Medulla oblongata (tissue), 1 donor: ENCODE measurements around the gene KAT2A.

Experiments used
- DNase-seq: peaks from one replicate; pipeline ENCODE4 v3.0.0-alpha.2; 2015; ENCODE audit errors: extremely low spot score

The KAT2A gene

DNA sequence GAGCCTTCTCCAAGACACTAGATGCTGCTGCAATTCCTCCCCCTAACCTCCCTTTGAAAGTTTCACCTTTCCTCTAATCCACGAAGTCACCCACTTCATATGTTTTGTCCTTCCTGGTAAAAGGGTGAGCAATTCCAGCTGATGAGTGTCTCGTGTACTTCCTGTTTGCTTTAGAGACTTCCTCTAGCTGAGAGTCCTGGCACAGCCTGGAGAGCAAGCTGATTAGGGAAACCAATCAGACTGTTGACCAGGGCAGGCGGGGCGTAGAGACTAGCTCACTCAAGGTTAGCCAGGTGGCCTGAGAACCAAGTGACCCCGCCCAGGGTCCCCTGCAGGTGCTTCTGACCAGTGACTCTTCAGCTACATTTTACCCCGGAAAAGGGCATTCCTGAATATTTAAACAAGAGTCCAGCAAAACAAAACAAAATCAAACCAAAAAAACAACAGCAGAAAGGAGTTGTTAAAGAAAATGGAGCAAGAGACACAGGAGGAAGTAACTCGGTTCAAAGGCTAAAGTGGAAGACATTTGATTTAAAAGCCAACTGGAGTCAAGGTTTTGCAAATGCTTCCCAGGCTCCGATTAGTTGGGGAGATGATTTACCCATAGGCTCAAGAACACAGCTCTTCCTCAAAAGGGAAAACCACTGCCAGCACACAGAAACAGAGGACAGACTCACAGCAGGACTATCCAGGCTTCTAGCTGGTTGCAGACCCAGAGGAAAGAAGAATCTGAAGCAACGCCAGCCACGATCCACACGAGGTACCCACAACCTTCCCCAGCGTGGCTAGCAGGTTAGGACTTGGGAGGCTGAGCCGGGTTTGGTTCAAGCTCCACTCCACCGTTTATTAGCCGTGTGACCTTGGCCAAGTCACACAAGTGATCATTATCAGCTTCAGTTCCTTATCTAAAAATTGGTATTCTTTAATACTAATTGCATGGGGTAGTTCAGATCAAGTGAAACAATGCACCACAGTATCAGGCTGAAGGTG lies 14.8 kb upstream of the KAT2A start:
- DNase-seq = peak; percentile 64

DNA sequence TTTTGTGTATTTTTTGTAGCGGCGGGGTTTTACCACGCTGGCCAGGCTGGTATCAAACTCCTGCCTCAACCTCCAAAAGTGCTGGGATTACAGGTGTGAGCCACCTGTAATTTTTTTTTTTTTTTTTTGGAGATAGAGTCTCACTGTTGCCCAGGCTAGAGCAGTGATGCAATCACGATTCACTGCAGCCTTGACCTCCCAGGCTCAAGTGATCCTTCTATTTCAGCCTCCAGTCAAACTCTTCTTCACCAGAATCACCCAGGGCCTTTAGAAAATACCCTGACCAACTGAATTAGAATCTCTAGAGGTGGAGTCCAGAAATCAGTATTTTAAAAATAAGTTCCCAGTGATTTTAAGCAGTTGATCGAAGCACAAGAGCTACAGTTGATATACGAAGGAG lies 14.0 kb upstream of the KAT2A start:
- DNase-seq = no peak

DNA sequence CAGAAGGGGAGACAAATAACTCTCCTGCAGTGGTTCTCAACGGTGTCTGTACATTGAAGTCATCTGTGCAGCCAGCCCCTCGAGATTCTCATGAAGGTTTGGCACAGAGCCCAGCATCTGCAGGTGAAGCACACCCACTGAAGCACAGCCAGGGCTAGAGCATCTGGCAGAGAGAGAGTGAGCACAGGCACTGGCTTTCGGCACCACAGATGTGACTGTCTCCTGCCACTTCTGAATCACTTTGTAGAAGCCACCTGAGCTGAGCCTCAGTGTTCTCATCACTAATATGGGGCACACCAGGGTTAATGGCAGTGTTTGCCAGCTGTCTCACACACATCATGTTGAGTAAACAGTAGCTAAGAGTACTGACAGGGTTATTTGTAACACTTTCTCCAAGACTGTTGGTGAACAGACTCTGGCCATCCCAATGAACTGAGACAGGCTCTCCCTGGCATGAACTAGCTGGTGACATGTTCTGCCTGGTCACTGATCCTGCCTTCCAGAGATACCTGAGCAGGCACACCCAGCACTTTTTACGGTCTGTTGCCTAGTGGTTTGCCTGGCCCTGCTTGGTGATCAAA lies 12.4 kb upstream of the KAT2A start:
- DNase-seq = no peak

DNA sequence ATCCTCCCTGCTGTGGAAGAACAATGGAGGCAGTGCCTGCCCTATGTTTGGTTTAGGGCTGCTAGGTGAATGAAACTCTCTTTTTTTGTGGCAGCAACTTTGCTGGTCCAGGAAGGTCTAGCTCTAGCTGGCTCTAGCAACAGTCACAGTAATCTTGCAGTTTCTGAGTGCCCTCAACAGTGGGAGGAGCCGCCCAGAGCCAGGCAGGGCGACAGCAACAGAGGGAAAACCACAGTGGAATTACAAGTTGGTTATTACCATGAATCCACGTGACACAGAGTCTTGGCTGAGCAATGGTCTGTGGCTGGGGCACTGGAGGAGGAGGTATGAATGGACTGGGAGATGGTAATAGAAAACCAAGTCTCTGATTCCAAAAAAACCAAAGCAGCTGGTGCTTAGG lies 11.8 kb upstream of the KAT2A start:
- peak; percentile 90 for DNase-seq

DNA sequence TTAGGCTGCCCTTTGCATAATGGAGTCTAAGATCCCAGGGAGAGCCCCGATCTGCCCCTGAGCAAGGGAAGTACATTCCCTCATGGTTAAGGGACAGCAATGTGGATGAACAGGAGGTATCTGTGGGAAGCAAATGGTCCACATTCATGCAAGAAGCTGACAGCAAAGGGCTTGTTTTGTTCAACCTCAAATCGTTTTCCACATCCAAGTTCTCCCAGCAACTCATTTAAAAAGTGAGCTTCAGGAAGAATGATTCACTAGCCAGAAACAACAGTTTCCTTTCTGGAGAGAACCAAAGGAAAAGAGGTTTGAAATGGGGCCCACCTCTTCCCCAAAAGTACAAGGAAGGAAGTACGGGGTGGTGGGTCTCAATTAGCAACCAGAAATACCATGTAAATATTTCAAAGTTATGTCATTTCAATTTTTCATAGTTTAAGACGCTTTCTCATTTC lies 10.8 kb upstream of the KAT2A start:
- peak; percentile 42 for DNase-seq

DNA sequence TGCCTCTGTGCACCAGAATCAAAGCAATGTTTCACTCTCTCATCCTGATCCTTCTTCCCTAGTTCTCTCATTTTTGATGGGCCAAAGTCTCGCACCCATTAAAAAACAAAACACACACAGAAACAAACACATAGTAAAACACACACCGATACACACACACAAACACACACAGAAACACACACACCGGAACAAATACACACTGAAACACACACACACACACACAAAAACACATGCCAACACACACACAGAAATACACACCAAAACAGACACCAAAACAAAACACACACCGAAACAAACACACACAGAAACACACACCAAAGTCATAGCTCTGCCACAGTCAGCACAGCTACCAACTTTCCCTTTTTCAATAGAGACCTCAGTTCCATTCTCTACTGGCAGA lies 10.1 kb upstream of the KAT2A start:
- DNase-seq = no peak

DNA sequence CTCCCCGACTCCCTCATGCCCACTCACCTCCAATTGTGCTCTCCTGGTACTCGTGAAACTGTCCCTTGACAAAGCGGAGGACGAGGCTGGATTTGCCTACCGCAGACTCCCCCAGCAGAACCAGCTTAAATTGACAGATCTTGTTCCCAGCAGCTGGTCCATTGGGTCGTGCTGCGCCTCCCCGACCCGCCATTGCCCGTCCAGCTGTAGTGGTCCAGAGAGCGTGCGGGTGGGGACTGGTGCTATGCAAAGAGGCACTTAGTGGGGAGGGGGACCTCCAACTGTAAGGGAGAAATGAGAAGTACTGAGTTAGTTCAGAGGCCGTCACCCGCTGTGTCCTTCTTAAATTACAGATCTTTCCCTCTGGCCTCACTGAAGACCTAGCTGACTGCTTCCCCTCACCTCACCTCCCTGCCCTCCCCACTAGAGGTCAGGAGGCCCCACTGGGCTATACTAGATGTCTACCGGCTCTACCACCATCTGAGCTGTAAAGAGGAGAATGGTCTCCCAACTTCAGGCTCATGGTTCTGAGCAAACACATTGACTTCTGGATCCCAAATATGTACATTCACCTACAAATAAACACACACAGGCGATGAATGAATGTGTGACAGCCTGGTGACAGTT lies 9.3 kb upstream of the KAT2A start:
- no peak for DNase-seq

DNA sequence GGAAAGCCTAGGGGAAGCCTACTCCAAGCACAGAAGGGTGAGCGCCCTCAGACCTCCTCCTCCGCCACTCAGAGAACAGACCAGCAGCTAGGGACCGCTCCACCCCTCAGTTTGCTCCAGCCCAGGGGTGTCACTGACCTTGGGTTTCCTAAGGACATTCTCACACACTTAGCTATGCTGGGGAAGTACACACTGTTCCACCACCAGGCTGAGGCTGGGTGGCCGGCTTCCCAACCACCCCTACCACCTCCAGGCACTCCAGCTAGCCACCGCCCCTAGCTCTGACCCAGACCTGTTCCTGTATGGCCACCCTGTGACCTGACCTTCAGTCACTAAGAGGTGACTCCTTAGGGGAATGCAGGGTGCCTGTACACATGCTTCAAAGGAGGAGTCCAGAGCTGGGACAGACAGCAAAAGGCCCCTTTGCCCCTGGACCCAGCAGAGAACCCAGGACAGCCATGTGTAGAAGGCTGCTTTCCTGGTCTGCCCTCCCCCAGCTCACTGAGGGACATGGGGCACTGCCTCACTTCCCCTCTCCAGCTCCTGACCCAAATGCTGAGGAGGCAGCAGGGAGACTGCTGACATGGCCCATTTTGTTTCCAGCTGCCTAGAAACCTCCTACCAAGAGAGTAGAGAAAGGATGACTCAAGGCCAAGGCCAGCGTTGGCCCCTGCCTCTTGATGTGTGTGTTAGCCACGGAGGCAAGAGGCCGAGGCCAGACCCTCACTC lies 8.1 kb upstream of the KAT2A start:
- no peak for DNase-seq

DNA sequence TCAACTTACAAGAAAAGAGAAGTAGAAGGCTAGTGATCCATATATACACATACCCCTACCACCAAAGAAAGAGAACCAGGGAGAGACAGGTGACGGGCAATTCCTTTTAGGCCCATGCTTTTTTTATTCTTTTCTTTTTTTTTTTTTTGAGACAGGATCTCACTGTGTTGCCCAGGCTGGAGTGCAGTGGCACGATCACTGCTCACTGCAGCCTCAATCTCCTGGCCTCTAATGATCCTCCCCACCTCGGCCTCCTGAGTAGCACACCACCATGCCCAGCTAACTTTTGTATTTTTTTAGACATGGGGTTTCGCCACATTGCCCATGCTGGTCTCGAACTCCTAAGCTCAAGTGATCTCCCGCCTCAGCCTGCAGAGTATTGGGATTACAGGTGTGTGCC lies 6.2 kb upstream of the KAT2A start:
- no peak for DNase-seq

DNA sequence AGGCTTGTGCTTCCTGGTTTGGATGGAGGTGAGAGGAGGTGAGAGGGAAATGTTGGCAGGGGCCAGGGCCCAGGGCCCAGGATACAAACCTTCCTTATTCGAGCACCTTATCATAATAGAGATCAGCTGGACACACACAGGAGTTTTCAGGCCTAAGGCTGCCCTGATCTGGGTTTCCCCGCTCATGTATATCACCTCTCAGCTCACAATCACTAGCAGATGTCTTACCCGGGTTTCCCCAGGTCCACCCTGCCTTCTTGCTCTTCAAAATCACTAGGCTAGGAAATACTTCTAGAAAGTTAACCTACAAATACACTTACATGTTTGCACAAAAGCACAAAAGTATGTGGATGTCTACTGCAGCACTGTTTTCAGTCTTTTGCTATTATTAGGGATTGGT lies 5.7 kb upstream of the KAT2A start:
- DNase-seq = no peak

DNA sequence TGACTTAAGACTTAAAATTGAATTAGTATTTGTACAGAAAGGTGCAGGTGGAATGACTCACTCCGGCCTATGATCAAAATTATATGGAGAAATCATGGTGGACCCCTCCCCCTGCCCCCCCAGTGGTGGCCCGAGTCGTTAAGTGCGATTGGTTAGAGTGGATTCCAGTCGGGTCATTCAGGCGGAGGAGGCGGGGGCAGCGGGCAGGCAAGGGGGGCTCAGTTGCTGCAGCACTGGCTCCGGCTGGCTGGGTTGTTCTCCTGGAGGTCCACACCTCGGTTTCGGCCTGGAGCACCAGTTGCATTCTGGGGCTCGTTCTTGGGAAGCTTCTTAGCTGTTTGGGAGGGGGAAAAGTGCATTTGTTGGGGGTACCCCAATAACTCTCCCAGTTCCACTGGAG lies 4.4 kb upstream of the KAT2A start:
- DNase-seq = no peak

DNA sequence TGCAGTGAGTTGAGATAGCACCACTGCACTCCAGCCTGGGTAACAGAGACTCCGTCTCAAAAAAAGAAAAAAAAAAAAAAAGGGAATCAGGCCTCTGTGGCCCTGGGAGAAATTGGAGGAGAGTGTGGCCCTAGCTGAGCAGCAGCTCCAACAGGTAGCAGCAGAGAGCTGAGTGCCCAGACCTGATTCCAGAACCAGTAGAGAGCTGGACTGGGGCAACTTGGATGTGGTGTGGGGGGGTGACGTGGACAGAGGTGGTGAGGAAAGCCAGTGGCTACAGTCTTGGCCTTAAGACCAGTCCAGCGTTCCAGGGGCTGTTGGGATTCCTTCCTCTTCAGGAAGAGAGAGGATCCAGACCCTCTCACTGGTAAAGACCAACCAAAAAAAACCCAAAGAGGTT lies 3.1 kb upstream of the KAT2A start:
- DNase-seq = no peak

DNA sequence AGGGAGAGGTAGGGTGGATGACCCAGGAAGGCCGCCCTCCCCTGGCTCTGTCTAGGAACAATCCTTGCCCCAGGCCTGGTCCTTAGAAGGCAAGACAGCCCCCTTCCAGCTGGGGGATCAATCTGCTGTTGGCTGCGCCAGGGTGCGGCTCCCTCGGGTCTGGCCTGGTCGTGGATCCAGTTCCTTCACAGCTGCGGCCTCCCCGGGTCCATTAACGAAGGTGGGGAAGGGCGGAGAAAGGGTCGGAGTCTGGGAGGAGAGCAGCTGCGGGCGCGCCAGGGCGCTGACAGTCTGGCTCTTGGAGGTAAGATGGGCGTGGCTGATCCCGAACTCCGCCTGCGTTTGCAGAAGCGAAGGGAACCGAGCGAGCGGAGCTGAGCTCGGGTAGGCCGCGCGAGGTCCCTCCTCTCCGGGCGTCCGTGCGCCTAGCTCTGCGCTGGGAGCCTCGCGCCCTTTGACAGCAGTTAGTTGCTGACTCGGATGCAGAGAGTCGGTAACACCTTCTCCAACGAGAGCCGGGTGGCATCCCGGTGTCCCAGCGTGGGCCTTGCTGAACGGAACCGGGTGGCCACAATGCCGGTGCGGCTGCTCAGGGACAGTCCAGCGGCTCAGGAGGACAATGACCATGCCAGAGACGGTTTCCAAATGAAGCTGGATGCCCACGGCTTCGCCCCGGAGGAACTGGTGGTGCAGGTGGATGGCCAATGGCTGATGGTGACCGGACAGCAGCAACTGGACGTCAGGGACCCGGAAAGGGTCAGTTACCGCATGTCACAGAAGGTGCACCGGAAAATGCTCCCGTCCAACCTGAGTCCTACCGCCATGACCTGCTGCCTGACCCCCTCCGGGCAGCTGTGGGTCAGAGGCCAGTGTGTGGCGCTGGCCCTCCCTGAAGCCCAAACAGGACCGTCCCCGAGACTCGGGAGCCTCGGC lies 1.5 kb upstream of the KAT2A start, which contains the start of gene HSPB9:
HSPB9 (plus strand) TSS at position 434 of the 933 bp plus-strand sequence; CDS start at position 481, 47 bp downstream.
- DNase-seq = no peak

DNA sequence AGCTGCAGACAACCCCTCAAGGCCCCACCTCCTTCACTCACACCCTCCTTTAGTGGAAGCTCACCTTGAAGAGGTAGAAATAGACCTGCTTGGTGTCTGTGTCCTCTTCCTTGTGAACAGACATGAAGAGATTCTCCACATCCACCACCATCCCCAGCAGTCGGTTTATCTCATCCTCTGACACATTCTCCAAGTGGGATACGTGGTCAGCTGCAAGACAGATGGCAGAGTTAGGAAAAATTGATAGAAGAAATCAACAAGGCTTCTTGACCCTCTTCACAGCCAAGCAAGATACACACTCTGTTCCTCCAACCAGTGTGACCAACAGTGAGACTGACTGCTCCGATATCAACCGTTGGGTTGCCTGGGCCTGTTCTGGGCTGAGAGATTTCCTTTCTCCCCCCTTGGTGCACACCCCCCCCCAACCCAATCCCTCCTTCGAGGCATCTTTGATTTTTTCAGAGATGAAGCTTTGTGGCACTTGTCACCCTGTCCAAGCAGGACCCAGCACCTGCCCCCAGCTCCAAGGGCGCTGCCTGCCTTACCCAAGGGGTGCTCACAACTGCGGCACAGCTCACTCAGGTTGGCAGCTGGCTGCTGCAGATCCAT lies 902 bp downstream of the KAT2A start:
- no peak for DNase-seq

DNA sequence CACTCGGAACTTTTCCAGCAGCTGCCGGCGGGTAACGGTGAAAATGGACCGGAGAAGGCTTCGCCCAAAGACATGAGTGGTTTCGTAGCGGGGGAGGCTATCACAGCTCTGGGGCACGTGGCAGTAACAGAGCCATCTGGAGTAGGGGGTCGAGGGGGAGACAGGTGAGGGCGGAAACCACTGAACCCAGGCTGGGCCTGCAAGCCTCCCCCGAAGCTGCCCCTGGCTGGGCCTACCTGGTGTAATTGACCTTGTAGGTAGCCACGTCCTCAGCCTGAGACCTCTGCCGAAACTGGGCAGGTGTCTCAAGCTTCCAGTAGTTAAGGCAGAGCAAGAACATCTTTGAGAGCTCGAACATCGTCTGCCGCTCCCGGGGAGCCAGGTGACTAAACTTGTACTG lies 1.9 kb downstream of the KAT2A start:
- DNase-seq = no peak

DNA sequence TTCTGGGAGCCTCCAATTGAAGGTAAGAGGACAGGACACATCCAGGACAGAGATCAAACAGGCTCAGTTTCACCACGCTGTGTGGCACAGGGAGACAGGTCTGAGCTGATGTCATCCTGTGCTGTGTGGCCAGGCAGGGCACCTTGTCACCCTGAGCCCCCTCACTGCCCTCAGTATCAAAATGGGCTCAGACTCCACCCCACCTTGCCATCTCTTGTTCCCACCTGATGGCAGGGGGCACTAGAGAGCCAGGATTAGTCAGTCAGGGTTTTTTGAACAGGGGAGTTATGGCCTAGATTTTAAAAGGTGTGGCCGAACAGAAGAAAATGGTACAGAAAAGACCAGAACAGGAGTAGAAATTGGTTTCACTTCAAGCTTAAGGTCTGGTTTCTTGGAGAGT lies 2.6 kb downstream of the KAT2A start:
- no peak for DNase-seq

DNA sequence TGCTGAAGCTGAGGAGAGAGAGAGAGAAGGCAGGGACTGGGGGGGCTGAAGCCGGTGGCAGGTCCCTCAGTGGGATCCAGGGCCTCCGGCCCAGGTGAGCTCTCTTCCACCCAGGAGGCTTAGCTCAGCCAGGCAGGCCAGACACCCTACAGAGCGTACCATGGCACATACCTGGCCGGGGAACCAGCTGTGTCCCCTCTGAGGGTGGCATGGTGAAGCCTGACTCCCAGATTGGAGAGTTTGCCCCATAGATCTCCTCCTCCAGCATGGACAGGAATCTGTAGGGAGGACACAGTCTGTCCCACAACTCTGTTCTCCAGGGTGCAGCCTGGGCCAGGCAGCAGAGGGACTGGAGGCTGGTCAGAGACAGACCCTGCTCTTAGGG lies 3.0 kb downstream of the KAT2A start:
- no peak for DNase-seq

DNA sequence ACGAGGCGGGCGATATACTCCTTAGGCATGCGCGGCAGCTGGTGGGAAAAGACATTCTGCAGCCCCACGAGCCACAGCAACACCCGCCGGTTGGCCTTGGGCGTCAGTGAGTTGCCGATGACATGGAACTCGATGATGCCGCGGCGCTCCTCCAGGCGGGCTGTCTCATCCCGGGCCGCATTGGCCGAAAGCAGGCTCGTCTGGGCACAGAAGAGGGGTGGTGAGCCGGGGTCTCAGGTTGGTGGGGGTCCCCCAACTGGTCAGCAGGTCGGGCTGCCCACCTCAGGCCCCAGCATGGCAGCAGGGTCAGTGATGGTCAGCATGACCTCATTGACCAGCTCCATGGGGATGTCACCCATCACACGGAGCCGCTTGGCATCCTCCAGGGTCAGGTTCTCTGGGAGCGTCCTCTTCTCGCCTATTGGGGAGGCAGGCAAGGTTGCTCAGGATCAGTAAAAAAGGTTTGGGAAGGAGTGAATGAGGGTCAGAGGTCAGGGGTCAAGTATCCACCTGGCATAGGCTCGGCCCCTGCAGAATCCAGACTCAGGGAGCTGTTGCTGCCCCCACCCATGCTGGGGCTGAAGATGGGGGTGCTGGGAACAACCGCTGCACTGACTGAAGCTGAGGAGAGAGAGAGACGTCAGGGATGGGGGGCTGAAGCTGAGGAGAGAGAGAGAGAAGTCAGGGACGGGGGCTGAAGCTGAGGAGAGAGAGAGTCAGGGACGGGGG lies 3.6 kb downstream of the KAT2A start:
- no peak for DNase-seq

DNA sequence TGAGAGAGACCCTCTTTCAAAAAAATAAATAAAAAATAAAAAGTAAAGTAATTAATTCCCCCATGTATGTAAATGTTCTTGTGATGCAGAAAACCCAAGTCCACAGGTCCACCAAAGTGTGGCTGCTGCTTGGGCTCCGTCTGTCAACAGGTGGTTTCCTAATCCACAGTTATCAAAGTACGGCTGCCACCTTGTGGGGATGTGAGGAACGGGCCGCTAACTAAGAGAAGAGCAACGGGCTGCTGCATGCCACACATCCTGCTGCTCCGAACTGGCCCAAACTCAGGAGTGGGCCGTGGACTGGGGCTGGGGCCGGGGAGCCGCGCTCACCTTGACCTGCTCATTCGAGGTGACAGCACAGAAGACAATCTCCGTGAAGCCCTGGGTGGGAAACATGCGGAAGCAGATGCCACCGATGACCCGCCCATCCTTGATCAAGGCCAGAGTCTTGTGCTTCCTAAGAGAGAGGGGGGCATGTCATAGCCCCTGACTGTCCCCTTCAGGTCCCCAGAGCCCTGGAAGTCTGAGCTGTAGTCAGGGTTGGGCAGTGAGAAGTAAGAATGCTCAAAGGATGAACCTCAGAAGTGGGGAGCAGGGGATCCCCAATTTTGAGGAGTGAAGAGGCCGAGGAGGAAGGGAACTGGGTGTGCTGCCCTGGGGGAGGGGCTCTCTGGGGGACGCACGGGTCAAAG lies 4.3 kb downstream of the KAT2A start:
- DNase-seq = peak; percentile 86
